Activated CD8-positive, alpha-beta T cell treated with anti-CD3 and anti-CD28 coated beads for 36 hours (primary cell): ENCODE results near the gene KRT80. TPM values are rescaled to one million over a fixed set of nuclear protein-coding genes. Genes with fewer than 3 reads are reported as not detected.

ENCODE experiments used
- ATAC-seq: fragments of 200-7000 bp; cut with Tn5 transposase; one replicate; pipeline ENCODE4 v1.10.0; 2021; ENCODE audit warnings: mild to moderate bottlenecking, moderate library complexity
- CTCF ChIA-PET: fragments of 350-600 bp; sonication (Branson Sonifier 250); formaldehyde crosslinking; loops from one replicate; lab custom pipeline; 2021; ENCODE audit warnings: antibody characterized with exemption; lab: Charles Lee
- POLR2A ChIA-PET: fragments of 350-600 bp; sonication (Branson Sonifier 250); formaldehyde crosslinking; loops from one replicate; lab custom pipeline; 2021; ENCODE audit warnings: antibody characterized with exemption; lab: Charles Lee
- DNase-seq: peaks from one replicate; pipeline ENCODE4 v3.0.0-alpha.2; 2020
- H3K27ac Mint-ChIP-seq: one replicate; pipeline ENCODE4 v1.8.0; 2021; ENCODE audit warnings: mild to moderate bottlenecking, mixed read lengths
- H3K27me3 Mint-ChIP-seq: one replicate; pipeline ENCODE4 v1.8.0; 2021; ENCODE audit warnings: mixed read lengths
- H3K36me3 Mint-ChIP-seq: one replicate; pipeline ENCODE4 v1.8.0; 2021; ENCODE audit warnings: low read depth, mixed read lengths
- H3K4me1 Mint-ChIP-seq: one replicate; pipeline ENCODE4 v1.8.0; 2021; ENCODE audit warnings: low read depth, mixed read lengths
- H3K4me3 Mint-ChIP-seq: one replicate; pipeline ENCODE4 v1.8.0; 2021; ENCODE audit warnings: mild to moderate bottlenecking, moderate library complexity, mixed read lengths
- H3K9me3 Mint-ChIP-seq: one replicate; pipeline ENCODE4 v1.8.0; 2021; ENCODE audit warnings: mixed read lengths
- CTCF ChIP-seq: fragments of 200-600 bp; IDR thresholded peaks from one replicate; pipeline ENCODE4 v1.8.0; 2022; ENCODE audit warnings: antibody characterized with exemption, mild to moderate bottlenecking
- intact Hi-C: fragments of 100-400 bp; cut with micrococcal nuclease; formaldehyde crosslinking; loops from one replicate; pipeline ENCODE4 v1.10.0; 2022
- total RNA-seq, 2 experiments: library from RNA; stranded (reverse); gene quantifications; one replicate each; pipeline ENCODE4 v1.2.3, GENCODE V29; 2021

KRT80 gene
- total RNA-seq, 2 experiments from 2014 or later, result not detected

GRCh38 chr12:52234223-52234810 is 42.5 kb upstream of the KRT80 start:
- no peak for TF ChIP-seq CTCF
- Mint-ChIP-seq H3K9me3 (no peaks in the 10 kb centered on the region), H3K36me3 (no peaks in the 10 kb centered on the region), H3K4me3 (no peak overlapping the region), H3K27ac (no peak overlapping the region), H3K27me3 (peaks cover 43% of the 10 kb centered on the region), H3K4me1 (no peaks in the 10 kb centered on the region)
- ATAC-seq (no peak), DNase-seq (no peak)
- POLR2A ChIA-PET, result no interaction called here
- CTCF ChIA-PET, result no interaction called here
- intact Hi-C loops, result no loop called here

DNA sequence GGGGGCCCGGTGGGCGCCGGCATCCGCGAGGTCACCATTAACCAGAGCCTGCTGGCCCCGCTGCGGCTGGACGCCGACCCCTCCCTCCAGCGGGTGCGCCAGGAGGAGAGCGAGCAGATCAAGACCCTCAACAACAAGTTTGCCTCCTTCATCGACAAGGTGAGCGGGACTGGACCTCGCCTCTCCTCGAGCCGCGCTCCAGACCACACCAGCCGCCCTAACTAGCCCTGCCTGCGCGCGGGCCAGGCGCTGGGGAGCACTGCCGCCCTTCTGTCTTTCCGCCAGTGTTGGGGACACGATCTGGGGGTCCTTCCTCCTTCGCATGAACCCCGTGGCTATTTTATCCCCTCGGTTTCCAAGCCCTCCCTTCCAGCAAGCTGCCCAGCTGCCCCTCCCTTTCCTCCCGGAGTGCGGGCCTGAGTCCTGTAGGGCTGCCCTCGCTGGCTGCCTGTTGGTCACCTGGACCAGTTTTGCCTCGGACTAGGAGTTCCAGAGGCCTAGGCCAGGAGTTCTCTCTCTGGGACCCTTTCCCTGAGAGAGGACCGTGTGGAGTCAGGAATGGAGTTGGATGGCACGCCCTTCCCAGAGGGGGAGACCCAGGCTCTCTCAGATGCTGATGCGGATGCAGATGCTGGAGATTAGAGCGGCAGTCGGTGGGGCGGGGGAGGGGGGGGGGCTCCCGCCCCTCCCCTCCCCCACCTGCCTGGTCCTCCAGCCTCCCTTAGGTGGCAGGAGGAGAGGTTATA is 41.8 kb upstream of the KRT80 start:
- H3K27me3 Mint-ChIP-seq, result peaks cover 49% of the 10 kb centered on the region
- POLR2A ChIA-PET, result no interaction called here
- intact Hi-C loops, result no loop called here
- no peaks in the 10 kb centered on the region for H3K36me3 Mint-ChIP-seq
- no peaks in the 10 kb centered on the region for H3K9me3 Mint-ChIP-seq
- H3K27ac Mint-ChIP-seq, result no peak overlapping the region
- no peak for TF ChIP-seq CTCF
- DNase-seq (no peak), ATAC-seq (no peak)
- H3K4me3 Mint-ChIP-seq, result no peak overlapping the region
- H3K4me1 Mint-ChIP-seq, result no peaks in the 10 kb centered on the region
- CTCF ChIA-PET, result no interaction called here

GRCh38 chr12:52232674-52233461 is 41.1 kb upstream of the KRT80 start, which contains the start of gene KRT7:
TSS of gene KRT7 (plus strand) at chr12:52233243. CDS start at chr12:52233297, 54 bp downstream.
- CTCF ChIA-PET, result no interaction called here
- Mint-ChIP-seq H3K4me3 (no peak within 1 kb of the TSS), H3K9me3 (no peaks in the 10 kb centered on the region), H3K27ac (no peak within 1 kb of the TSS), H3K27me3 (peaks cover 53% of the 10 kb centered on the region), H3K4me1 (no peaks in the 10 kb centered on the region), H3K36me3 (no peaks in the 10 kb centered on the region)
- POLR2A ChIA-PET, result no interaction called here
- ATAC-seq, result no peak
- no peak for DNase-seq
- intact Hi-C loops, result no loop called here
- no peak for TF ChIP-seq CTCF

DNA sequence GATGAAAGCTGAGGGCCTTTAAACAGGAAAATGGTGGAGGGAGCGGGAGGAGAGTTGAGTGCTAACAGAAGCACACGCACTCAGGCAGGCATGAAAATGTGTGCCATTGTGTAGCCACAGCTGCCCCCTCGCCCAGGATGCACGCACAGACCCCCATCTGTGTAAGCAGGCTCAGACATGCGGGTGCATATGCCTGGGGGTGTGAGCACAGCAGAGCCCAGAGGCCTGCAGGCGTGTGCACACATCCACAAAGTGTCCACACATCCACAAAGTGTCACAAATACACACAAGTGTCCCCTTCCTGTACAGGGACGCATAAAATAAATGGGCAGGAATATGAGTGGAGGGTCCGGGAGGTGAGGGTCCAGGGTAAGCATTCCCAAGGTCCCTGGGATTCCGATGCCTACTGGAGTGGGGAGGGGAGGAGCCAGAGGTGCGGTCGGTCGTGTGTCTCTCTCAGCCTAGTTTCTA is 40.4 kb upstream of the KRT80 start:
- Mint-ChIP-seq H3K4me3 (no peak overlapping the region), H3K27me3 (peaks cover 53% of the 10 kb centered on the region), H3K4me1 (no peaks in the 10 kb centered on the region), H3K36me3 (no peaks in the 10 kb centered on the region), H3K27ac (no peak overlapping the region), H3K9me3 (no peaks in the 10 kb centered on the region)
- no peak for TF ChIP-seq CTCF
- CTCF ChIA-PET, result no interaction called here
- DNase-seq (no peak), ATAC-seq (no peak)
- intact Hi-C loops, result no loop called here
- POLR2A ChIA-PET, result no interaction called here
